DMS 273 treated with DMSO at 0.1 percent for 48 hours (cell line): ENCODE results near the gene MBP.

Experiments used
- DNase-seq: peaks from one replicate; lab custom pipeline; 2025; lab: John Stamatoyannopoulos, UW

MBP gene

DNA sequence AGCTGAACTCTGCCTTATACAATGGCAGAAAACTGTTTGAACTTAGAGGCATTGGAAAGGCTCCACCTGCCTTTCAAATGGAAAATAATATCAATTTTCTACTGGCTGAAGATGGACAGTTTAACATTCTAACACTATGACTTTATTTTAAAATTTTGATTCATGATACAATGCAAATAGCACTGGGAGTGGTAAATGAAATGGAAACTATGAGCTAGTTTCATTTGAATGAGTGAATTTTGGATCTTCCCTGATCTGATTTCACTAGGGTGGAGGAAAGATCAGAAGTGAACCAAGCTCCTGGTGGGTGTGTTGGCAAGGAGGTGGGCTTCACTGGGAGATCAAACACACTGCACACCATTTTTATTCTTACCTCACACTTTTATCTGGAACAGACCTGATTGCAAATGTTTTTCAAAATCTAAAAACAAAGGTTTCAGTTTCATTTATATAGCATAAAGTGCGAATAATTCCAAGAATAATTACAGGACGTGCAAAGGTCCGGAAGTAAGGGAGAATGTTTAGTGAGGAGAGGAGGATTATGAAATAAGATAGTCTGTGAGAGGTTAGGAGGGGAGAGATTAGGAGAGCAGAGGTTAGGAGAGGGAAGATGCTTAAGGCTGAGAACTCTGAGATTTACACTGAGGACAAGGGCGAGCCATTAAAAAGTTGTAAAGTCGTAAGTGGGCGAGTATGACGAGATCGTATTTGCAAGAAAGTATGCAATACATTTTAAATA lies 18.6 kb upstream of the MBP start:
- DNase-seq, result no peak

DNA sequence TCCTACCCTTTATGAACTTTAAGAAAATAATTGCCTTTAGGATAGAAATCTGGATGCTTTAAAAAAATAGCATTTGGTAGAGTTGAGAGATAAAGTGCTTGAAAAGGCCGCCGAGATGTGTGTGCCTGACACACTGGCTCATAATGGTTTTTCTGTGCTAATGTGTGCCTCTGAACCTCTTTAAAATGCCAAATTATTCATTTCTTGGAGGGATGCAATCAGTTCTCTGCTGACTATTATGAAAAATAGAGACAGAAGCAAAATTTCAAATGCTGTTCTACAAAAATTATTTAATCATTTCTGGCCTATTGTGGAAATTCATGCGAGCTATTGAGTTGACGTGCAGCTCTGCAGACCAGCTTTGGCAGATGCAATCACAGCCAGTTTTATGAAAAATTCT lies 18.0 kb upstream of the MBP start:
- no peak for DNase-seq

DNA sequence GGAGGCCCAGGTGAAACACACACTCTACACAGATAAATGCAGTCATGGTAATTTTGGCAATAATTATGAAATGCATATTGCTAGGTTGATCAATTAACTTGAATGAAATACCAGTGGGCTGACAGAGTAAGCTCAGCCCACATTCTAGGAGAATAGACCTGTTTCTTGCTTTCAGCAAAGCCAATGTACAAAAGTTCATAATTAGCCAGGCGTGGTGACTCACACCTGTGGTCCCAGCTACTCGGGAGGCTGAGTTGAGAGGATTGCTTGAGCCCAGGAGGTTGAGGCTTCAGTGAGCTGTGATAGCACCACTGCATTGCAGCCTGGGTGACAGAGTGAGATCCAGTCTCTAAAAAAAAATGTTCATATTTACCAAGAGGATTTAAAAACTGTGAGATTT lies 15.7 kb upstream of the MBP start:
- no peak for DNase-seq

DNA sequence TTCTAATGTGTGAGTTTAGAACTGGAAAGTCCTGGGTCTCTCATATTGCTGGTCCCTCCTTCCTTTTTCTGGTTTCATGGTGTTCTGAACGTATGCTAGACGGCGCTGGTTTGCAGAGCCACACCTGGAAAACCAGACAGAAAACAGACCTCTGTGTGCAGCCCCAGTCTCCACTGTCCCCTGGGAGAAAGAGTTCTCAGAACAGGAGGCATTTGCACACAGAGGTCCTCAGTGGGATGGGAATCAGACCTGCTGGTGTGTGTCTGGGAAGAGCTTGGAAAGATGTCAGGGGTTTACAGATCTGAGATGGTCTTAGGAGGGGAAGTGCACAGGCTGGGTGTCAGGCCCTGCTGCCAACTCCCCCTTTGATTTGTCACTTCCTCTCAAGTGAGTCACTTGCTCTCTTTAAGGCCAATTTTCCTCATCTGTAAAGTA lies 14.9 kb upstream of the MBP start:
- no peak for DNase-seq

DNA sequence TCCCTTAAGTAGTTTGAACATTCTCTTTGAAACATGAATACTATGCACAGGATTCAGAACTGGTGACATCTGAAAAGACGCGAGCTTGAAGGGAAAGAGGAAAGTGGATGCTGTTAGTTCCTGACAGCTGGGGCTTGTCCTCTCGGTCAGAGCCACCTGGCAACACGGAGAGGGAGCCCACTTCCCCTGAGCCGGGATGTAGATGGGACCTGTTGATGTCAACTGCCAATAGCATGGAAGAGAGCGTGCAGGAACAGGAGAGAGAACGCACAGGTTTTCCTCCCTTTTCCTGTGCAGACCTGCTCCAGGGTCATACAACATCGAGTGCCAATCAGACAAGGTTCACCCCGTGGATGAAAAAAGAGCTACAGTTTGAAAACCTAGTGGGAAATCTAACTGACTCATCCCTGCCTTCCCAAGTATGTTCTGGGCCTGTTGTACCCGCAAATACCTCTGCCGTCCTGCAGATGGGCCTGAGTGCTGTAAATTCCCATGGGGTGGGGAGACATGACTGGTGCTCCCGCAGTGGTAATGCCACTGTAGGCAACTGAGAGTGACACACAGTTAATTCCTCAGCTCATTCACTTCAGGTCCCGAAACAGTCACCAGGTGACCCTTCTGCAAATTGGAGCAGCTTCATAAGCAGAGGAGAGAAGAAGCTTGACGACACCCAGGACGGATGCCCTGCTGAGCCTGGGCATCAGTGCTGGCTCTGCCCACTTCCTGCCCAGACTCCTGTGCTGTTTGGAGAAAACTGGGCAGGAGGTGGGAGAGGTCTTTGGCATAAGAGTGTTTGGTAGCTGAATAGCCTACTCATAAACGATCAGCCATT lies 13.9 kb upstream of the MBP start:
- no peak for DNase-seq

DNA sequence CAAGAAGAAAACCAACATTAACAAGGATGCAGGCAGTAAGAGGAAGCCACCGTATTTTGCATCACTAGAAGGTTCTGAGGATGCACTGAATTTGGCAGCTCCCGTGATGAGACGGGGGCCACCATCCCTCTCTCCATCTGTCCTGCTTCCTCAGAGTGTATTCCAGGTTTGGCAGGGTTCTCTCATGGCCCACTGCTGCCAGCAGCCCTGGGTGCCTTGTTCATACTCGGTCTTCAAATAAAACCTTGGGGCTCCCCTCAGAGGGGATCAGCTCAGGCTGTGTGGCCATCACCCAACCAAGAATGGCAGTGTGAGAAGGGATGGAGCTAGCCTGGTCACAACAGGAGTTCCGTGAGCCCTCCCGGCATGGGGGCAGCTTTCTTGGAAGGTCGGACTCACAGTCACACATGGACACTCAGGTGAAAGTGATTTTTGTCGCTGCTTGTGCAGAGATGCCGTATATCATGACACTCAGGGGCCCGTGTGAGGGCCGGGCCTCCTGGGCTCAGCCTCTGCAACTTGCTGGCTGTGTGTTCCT lies 12.8 kb upstream of the MBP start:
- no peak for DNase-seq

DNA sequence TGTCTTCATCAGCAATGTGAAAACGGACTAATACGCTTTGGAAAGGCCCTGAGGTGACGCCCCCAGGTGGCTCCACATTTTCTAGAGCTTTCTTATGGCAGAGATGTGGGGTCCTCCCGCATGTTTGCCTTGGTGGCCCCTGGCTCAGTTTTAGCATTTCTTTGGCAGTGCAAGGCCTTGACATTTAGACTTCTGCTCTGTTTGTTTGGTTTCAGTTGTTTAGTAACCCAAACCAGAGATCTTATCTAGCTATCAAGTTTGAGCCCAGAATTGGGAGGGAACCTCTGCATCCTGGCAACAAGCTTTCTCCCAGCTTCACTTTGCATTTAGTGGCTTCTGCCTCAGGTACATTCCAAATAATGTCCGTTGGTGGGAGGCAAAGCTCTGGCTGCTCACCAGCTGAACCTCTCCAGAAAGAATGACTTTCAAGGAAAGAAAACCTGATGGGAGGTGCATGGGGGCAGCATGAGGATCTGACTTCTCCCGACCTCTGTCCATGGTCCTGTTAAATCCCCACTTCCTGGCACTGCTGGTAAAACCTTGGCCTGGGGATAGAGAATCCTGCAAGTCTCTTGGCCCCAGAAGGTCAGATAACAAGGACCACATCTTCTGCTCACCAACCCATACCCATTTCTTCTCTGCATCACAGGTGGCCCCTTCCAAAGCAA lies 12.0 kb upstream of the MBP start:
- no peak for DNase-seq

DNA sequence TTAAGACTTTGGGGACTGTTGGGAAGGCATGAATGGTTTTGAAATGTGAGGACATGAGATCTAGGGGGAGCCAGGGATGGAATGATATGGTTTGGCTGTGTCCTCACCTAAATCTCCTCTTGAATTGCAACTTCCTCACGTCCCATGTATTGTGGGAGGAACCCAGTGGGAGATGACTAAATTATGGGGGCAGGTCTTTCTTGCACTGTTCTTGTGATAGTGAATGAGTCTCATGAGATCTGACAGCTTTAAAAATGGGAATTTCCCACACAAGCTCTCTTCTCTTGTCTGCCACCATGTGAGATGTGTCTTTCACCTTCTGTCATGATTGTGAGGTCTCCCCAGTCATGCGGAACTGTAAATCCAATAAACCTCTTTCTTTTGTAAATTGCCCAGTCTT lies 11.5 kb upstream of the MBP start:
- DNase-seq, result no peak

DNA sequence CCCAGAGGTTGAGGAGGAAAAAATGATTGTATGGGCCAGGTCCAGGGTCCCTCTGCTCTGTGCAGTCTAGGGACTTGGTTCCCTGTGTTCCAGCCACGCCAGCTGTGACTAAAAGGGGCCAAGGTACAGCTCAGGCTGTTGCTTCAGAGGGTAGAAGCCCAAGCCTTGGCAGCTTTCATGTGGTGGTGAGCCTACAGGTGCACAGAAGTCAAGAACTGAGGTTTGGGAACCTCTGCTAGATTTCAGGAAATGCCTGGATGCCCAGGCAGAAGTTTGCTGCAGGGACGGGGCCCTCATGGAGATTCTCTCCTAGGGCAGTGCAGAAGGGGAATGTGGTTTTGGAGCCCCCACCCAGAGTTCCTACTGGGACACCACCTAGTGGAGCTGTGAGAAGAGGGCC lies 10.6 kb upstream of the MBP start:
- DNase-seq, result no peak

DNA sequence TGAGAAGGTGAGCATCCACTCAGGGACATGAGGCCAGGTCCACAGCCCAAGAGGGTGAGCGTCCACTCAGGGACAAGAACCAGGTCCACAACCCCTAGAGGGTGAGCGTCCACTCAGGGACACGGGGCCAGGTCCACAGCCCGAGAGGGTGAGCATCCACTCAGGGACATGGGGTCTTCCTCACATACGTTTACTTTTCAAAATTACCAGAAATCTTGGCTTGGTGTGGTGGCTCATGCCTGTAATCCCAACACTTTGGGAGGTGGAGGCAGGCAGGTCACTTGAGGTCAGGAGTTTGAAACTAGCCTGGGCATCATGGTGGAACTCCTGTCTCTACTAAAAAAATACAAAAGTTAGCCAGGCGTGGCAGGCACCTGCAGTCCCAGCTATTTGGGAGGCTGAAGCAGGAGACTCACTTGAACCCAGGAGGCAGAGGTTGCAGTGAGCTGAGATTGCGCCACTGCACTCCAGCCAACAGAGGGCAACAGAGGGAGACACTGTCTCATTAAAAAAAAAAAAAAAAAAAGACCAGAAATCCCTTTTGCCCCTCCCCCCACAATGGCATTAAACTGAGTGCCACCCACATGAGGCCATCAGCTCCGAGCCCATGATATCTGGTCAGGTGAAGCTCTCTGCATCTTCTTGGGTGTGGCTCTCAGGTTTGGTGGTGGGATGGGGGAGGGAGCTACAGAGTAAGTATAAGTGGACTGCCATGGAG lies 9.0 kb upstream of the MBP start:
- no peak for DNase-seq

DNA sequence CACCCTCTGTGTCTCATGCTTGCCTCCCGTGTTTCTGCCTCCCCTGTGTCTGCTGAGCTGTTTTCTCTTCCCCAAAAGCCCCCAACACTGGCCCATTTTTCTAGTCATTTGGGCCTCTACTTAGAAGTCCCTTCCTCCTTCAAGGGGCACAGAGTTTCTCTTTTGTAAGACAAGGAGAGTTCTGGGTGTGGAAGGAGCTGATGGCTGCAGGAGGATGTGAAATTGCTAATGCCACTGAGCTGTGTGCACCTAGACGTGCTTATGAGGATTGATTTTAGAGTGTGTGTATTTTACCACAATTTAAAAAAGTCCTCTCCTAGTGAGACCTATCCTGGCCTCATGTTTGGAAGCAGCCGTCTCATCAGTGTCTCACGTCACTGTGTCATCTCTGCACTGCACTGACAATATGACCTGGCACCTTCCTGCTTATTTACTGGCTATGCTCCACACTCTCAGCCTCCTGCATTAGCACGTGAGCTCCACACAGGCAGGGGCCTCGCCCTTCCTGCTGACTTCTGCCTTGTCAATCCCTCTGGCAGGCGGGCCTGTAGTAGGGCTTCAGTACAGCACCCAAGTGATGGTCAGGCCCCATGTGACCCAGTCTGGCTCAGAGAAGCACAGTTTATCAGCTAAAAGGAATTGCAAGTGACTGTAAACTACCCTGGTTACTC lies 8.0 kb upstream of the MBP start:
- DNase-seq, result no peak

DNA sequence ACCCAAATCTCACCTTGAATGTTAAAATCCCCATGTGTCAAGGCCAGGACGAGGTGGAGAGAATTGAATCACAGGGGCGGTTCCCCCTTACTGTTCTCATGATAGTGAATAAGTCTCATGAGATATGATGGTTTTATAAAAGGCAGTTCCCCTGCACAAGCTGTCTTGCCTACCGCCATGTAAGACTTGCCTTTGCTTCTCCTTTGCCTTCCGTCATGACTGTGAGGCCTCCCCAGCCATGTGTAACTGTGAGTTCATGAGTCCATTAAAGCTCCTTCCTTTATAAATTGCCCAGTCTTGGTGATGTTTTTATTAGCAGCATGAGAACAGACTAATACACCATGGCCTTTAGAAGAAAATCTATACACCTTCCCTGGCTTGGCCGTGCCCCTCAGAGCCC lies 7.4 kb upstream of the MBP start:
- DNase-seq, result no peak

DNA sequence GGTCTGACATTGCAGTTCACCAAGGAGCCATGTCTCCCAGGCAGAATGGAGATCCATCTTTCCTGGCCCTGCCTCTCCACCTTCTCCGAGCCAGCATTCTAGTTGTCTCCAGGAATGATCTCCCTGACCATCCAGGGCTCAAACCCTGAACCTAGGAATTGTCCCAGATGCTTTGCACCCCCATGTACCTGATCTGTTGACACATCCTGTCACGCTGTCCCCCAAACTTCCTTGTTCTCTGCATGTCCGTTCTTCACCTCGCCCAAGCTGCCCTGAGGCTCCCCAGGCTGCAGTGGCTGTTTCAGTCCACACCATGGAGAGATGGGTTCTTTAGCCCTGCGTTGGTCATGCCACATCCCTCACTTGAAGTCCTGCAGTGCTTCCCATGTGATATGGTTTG lies 7.0 kb upstream of the MBP start:
- DNase-seq, result no peak

DNA sequence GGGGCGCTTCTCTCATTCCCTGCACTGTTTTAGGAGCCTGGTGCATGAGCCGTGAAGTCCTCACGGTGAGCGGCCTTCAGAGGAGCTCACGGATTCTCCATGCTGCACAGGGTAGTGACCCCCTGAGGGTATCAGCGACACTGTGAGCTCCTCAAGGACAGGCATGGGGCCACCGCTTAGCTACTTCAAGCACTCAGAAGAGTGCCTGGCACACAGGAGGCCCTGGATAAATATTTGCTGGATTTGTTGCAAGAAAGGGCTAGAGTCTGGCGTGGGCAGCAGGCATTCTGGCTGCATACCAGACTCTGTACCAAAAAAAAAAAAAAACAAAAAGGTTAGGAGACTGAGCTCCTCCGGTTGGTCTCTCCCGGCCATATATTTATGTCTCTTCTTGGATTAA lies 5.7 kb upstream of the MBP start:
- DNase-seq, result no peak

DNA sequence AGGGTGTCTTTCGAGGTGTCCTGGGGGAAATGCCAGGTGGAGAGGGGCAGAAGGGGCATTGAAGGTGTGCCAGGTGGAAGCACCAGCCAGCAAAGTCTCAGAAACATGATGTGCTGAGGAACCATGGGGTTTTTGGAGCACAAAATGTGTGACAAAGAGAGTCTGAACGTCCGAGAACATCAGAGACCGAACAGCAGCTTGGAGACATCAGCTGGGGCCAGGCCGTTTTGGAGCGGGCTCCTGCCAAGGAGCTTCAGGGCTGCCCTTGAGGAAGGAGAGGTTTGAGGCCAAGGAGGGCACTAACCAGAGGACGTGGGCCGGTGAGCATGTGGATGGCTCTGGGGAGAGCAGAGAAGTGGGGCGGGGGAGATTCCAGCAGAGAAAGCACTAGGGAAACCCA lies 5.3 kb upstream of the MBP start:
- DNase-seq, result no peak

DNA sequence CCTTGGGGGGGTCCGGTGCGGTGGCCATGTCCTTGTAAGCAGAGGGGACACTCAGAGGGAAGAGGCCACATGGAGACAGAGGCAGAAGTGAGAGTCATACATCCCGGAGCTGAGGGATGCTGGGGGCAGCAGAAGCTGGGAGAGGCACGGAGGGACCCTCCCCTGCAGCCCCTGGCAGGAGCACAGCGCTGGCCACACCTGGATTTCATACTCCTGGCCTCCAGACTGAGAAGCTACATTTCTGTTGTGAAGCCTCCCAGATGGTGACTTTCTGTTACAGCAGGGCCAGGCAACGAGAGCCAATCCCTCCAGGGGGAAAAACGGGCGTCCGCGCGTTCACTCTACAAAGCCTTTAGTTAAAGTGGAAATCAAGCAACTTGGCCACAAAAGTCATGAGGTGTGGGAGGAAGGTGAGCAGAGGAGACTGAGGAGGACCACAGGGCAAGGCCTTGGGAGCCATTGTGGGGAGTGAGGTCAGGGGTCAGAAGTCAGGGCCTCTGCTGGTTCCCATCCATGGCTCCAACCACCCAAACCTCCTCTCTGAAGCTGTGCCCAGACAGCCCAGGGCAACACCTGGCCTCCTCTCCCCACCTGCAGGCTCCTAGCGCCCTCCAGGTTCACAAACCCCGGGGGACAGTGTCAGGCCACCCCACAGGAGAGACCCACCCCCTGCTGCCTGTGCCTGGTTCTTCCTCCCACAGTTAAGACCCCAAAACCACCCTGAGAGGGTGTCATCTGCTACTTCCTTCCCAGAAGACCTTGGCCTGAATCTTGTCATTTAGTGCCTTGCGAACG lies 4.5 kb upstream of the MBP start:
- DNase-seq, result no peak

DNA sequence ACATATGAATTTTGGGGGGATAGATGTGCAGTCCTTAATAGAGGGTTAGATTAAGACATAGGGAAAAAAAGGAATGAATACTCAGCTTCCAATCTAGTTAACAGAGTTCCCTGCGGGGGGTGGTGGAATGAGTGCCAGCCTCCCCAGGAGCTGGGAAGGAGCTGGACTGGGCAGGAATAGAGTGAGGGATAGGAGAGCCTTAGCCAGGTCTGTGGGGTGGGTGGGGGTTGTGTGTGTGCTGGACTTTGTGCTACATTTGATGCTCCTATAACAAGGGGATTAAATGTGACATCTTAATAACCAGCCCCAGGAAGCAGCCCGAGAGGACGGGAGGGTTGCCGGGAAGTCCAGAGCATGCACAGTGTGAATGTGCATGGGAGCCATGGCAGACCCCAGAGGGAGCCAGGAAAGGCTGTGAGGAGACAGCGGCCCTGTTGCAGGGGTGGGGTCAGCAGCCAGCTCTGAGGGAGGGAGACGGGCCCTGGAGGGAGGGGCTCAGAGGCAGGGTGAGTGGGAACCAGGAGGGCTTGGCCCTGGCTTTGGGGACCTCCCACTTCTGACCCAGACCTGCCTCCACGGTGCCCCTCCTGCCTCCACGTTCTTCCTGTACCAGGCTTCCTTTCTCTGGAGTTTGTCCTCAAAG lies 3.6 kb upstream of the MBP start:
- no peak for DNase-seq

DNA sequence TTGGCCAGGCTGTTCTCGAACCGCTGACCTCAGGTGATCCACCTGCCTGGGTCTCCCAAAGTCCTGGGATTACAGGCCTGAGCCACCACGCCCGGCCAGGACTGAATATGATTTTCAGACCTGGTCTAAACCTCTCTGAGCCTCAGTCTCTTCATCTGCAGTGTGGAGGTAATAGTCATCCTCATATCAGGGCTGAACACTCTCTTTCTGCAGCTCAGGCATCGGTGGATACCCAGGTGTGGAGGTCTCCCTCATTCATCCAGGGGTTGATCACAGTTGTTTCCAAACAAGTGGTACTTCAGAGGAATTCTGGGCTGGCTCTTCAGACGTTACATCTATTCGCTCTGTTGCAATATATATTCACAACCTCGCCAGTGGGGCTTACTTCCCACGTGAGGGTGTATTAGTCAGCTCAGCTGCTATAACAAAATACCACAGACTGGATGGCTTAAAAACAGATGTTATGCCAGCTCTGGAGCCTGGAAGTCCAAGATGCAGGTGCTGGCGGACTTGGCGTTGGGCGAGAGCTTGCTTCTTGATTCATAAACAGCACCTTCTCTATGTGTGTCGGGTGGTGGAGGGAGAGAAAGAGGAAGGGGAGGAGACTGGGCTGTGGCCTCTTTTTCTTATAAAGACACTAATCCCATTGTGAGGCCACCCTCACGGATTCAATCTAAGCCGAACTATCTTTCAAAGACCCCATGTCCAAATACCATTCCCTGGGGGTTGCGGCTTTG lies 2.9 kb upstream of the MBP start:
- DNase-seq, result no peak

DNA sequence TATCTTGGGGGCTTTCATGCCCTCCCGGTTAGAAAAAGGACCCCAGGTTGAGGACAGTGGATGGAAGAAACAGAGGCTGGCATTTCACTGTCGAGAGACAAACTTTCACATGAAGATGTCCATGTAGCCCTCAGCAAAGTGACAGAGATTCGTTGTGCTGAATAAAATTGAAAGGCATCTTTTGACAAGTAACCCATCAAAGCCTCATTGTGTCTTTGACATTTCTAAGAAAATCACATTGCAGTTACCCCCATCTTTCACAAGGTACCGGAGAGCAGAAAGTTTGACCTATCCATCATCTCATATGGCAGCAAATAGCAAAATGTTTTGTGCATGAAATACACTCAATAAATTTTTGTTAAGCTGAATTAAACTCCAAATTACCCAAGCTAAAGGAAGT lies 2.0 kb upstream of the MBP start:
- DNase-seq, result no peak
